NCI-H2171 treated with DMSO at 0.1 percent for 48 hours (cell line): Measurements from ENCODE around the gene COL18A1.
"Not testable (repeated sequence)": the region's sequence is repeated elsewhere in the genome, so short reads cannot be mapped to it uniquely, and the experiment has no call there.

Experiments used
- DNase-seq: peaks from one replicate; lab custom pipeline; 2025; lab: John Stamatoyannopoulos, UW

Gene COL18A1

GRCh38 chr21:45367402-45368351 is 37.3 kb upstream of the COL18A1 start:
- no peak for DNase-seq

GRCh38 chr21:45369018-45369417 is 35.9 kb upstream of the COL18A1 start:
- DNase-seq: not testable (repeated sequence)

GRCh38 chr21:45370575-45370974 is 34.4 kb upstream of the COL18A1 start:
- DNase-seq: no peak

- no peak for DNase-seq
These were observed 33.9 kb upstream of the COL18A1 start for GRCh38 chr21:45371081-45371480.

- no peak for DNase-seq
These were observed 33.3 kb upstream of the COL18A1 start for GRCh38 chr21:45371655-45372054.

- no peak for DNase-seq
These were observed 32.1 kb upstream of the COL18A1 start for GRCh38 chr21:45372732-45373355.

GRCh38 chr21:45373991-45374816 is 30.8 kb upstream of the COL18A1 start:
- DNase-seq: no peak

GRCh38 chr21:45374826-45375455 is 30.0 kb upstream of the COL18A1 start:
- no peak for DNase-seq

- DNase-seq: no peak
These were observed 28.3 kb upstream of the COL18A1 start for GRCh38 chr21:45376459-45377324.

- DNase-seq: no peak
These were observed 27.6 kb upstream of the COL18A1 start for GRCh38 chr21:45377325-45377709.

- DNase-seq: no peak
These were observed 27.1 kb upstream of the COL18A1 start for GRCh38 chr21:45377866-45378257.

GRCh38 chr21:45378258-45378966 is 26.6 kb upstream of the COL18A1 start:
- DNase-seq: no peak

- DNase-seq: no peak
These were observed 25.6 kb upstream of the COL18A1 start for GRCh38 chr21:45379171-45379900.

GRCh38 chr21:45379901-45380330 is 25.0 kb upstream of the COL18A1 start:
- no peak for DNase-seq

- DNase-seq: no peak
These were observed 24.4 kb upstream of the COL18A1 start for GRCh38 chr21:45380566-45380965.

- DNase-seq: no peak
These were observed 23.8 kb upstream of the COL18A1 start for GRCh38 chr21:45381036-45381787.

- no peak for DNase-seq
These were observed 22.9 kb upstream of the COL18A1 start for GRCh38 chr21:45381865-45382696.

- no peak for DNase-seq
These were observed 22.3 kb upstream of the COL18A1 start for GRCh38 chr21:45382697-45382997.
